Measurements from ENCODE around the gene SMIM7. TPM values are rescaled to one million over a fixed set of nuclear protein-coding genes. Genes with fewer than 3 reads are reported as not detected.

SMIM7 gene
- total and polyA plus RNA-seq, 2 of the 13 experiments (the other 11 are each of a cell fraction or from before 2014, with no cell fraction given), result 55.7 to 74.9 TPM

DNA sequence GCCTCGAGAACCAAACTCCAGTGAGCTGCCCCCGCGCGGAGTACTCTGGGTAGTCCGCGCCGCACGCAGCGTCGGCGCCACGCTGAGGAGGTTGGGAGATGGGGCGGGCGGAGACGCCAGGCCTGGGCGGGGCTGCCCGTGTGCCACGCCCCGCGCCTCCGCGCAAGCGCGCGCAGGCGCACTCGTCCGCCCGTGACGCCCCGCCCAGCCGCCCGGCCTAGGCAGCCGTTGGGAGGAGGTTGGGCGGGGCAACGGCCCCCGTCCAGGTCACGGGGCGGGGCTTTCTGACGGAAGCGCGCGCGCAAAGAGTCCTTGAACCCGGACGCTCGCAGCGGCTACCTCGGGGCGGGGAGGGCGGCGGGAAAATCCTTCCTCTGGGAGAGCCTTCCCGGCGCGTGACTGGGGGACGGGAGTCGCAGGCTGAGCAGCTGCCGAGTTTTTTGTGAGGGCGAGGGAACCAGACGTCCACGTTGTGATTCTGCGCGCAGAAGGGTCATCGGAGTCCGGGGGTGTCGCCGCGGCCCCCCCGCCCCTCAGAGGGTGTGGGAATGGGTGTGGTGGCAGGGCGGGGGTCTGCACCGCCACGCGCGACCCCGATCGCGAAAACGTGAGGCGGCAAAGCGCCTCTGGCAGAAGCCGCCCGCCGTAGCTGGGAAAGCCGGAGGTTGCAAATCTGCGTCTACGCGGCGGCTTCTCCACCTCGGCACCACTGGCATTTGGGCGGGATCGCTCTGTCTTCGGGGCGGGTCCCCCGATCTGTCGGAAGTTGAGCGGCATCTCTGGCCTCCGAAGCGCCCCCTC, 31.6 kb downstream of the SMIM7 start, which contains the start of gene MED26 (continued):
- TF ChIP-seq PHF5A (CRISPR knock-in tag; IDR thresholded peaks at IDR 0.05; ENCODE audit: low read depth, unreplicated experiment), result no peak
- no peak; the same call in 1 of the 2 replicates for TF ChIP-seq ZNF264 (CRISPR knock-in tag; IDR thresholded peaks at IDR 0.05)
- TF ChIP-seq SP140L (CRISPR knock-in tag; IDR thresholded peaks at IDR 0.05; ENCODE audit: borderline replicate concordance), result no peak
- peak; percentile 94 for TF ChIP-seq ZSCAN29 (CRISPR knock-in tag; conservative IDR thresholded peaks at IDR 0.05)
- TF ChIP-seq, protein P1, sequence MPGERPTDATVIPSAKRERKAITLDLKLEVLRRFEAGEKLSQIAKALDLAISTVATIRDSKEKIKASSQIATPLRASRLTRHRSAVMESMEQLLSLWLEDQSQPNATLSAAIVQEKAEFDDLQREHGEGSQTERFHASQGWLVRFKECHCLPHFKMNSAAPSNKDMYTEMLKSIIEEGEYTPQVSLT (CRISPR knock-in tag; IDR thresholded peaks at IDR 0.05; ENCODE audit: borderline replicate concordance, low read depth), result no peak
- no peak for TF ChIP-seq MATR3 (CRISPR knock-in tag; IDR thresholded peaks at IDR 0.05)
- no peak for TF ChIP-seq ZFP90 (CRISPR knock-in tag; IDR thresholded peaks at IDR 0.05; ENCODE audit: borderline replicate concordance)
- no peak; the same call in 1 of the 2 replicates for TF ChIP-seq ZNF20 (CRISPR knock-in tag; IDR thresholded peaks at IDR 0.05)
- TF ChIP-seq ZNF292 (CRISPR knock-in tag; IDR thresholded peaks at IDR 0.05; ENCODE audit: borderline replicate concordance, low read depth), result 0 out of 2 replicates have a peak, but pooled peaks have one; percentile 40
- no peak for TF ChIP-seq RCOR2 (CRISPR knock-in tag; IDR thresholded peaks at IDR 0.05)
- no peak for TF ChIP-seq EZH2 (conservative IDR thresholded peaks at IDR 0.05; ENCODE audit: low read depth, low read length)
- TF ChIP-seq, protein P2, sequence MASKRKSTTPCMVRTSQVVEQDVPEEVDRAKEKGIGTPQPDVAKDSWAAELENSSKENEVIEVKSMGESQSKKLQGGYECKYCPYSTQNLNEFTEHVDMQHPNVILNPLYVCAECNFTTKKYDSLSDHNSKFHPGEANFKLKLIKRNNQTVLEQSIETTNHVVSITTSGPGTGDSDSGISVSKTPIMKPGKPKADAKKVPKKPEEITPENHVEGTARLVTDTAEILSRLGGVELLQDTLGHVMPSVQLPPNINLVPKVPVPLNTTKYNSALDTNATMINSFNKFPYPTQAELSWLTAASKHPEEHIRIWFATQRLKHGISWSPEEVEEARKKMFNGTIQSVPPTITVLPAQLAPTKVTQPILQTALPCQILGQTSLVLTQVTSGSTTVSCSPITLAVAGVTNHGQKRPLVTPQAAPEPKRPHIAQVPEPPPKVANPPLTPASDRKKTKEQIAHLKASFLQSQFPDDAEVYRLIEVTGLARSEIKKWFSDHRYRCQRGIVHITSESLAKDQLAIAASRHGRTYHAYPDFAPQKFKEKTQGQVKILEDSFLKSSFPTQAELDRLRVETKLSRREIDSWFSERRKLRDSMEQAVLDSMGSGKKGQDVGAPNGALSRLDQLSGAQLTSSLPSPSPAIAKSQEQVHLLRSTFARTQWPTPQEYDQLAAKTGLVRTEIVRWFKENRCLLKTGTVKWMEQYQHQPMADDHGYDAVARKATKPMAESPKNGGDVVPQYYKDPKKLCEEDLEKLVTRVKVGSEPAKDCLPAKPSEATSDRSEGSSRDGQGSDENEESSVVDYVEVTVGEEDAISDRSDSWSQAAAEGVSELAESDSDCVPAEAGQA (IDR thresholded peaks at IDR 0.05; ENCODE audit: low read depth), result no peak
- TF ChIP-seq, protein P2 (CRISPR knock-in tag; IDR thresholded peaks at IDR 0.05; ENCODE audit: borderline replicate concordance), result no peak
- TF ChIP-seq, protein P3, sequence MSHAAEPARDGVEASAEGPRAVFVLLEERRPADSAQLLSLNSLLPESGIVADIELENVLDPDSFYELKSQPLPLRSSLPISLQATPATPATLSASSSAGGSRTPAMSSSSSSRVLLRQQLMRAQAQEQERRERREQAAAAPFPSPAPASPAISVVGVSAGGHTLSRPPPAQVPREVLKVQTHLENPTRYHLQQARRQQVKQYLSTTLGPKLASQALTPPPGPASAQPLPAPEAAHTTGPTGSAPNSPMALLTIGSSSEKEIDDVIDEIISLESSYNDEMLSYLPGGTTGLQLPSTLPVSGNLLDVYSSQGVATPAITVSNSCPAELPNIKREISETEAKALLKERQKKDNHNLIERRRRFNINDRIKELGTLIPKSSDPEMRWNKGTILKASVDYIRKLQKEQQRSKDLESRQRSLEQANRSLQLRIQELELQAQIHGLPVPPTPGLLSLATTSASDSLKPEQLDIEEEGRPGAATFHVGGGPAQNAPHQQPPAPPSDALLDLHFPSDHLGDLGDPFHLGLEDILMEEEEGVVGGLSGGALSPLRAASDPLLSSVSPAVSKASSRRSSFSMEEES (CRISPR knock-in tag; IDR thresholded peaks at IDR 0.05), result peak; percentile 81
- TF ChIP-seq, protein P4, sequence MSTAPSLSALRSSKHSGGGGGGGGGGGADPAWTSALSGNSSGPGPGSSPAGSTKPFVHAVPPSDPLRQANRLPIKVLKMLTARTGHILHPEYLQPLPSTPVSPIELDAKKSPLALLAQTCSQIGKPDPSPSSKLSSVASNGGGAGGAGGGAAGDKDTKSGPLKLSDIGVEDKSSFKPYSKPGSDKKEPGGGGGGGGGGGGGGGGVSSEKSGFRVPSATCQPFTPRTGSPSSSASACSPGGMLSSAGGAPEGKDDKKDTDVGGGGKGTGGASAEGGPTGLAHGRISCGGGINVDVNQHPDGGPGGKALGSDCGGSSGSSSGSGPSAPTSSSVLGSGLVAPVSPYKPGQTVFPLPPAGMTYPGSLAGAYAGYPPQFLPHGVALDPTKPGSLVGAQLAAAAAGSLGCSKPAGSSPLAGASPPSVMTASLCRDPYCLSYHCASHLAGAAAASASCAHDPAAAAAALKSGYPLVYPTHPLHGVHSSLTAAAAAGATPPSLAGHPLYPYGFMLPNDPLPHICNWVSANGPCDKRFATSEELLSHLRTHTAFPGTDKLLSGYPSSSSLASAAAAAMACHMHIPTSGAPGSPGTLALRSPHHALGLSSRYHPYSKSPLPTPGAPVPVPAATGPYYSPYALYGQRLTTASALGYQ (CRISPR knock-in tag; IDR thresholded peaks at IDR 0.05), result no peak
- no peak for TF ChIP-seq ZBTB1 (CRISPR knock-in tag; IDR thresholded peaks at IDR 0.05; ENCODE audit: borderline replicate concordance)
- TF ChIP-seq FOXJ3 (CRISPR knock-in tag; IDR thresholded peaks at IDR 0.05; ENCODE audit: borderline replicate concordance), result no peak
- TF ChIP-seq ZSCAN31 (CRISPR knock-in tag; IDR thresholded peaks at IDR 0.05; ENCODE audit: low read depth), result peak; percentile 81; the same call in 1 of the 2 replicates
- no peak for TF ChIP-seq ZIK1 (CRISPR knock-in tag; IDR thresholded peaks at IDR 0.05; ENCODE audit: borderline replicate concordance, low read depth)
